HL-60/S4 treated with phorbol 12-myristate 13-acetate at 8.2 ng/mL for 4 days and 3 days (cell line): ENCODE measurements around the gene NFIX.

Experiments
- in situ Hi-C: fragments of 300-500 bp; cut with MboI; formaldehyde crosslinking; loops from 2 replicates; pipeline ENCODE4 v1.15.0; 2022; ENCODE audit warnings: low sequenced_read_pairs

The NFIX gene

GRCh38 chr19:13005861-13006370 is 10.6 kb downstream of the NFIX start:
- in situ Hi-C loops = no loop called here

- in situ Hi-C loops = no loop called here
Measured at GRCh38 chr19:13006431-13007281, 11.4 kb downstream of the NFIX start.

DNA sequence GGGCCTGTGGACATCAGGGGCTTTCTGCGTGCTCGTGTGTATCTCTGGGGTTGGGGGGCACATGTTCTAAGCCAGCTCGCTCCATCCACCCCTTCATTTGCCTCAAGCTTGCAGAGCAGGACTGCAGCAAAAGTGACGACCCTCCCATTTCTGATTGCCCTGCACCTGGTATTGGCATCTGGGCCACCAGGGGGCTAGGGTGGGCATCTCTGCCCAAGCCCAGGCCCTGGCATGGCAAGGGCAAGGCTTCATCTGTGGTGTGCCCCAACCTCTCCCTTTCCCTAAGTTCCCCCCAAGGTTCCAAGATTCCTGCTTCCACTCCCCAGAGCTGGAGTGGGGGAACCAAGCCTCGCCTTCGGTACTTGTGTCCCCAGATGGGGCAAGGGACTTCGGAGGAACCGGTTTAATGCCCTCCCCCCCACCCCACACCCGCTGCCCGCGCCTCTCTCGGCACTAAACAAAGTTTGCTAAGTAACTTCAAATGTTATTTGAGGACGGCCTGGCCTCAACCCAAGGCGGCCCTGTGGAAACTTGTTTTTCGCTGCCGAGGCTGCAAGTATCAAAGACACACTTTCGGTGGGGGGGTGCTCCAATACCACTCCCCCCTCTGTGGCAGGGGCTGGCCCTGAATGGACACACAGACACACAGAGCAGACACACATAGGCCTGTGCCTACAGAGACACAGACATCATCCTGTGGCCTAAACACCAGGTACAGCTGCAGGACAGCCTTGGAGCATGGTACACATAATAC is 12.2 kb downstream of the NFIX start:
- in situ Hi-C loops = no loop called here

GRCh38 chr19:13008926-13009787 is 13.9 kb downstream of the NFIX start:
- in situ Hi-C loops = no loop called here

DNA sequence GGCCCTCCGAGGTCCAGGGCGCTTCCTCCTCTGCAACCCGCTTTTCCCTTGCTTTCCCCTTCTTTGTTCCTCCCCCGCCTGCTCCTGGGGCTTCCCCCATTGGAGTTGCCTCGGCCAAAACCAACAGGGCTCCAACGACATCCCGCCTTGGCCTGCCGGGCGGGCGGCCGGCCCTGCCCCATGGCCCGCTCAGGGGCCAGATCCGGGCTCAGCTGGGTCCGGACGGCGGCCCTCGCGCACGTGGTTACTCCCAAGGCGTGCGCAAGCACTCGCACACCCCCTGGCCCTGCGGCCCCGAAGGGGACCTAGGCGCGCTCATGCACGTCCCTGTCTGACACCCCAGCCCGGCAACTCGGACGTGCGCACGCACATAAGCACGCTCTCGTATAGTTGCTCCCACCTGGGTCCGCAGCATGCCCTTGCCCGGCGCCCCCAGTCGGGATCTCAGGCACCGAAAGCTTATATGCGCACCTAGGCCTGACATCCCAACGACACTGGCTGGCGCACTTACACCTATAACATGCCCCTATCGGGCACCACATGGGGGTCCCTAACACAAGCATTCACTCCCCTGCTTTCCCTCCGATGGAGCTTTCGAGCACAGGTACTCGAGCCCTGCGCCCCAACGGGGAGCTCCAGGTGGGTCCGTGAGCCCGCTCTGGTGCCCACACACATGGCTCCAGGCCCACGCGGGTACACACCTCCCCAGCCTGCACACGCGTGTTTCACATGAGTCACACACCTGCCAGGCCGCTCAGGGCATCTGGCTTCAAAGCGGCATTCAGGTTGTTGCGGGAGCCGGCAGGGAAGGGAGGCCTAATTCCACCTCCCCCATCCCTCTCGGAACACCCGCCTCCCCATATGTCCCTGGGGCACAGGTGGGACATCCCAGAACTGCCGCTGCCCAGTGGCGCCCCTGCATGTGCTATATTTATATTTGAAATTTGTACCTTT is 15.0 kb downstream of the NFIX start:
- in situ Hi-C loops = no loop called here

GRCh38 chr19:13010992-13011652 is 15.8 kb downstream of the NFIX start:
- in situ Hi-C loops = no loop called here

- in situ Hi-C loops = no loop called here
Measured at GRCh38 chr19:13011653-13012389, 16.5 kb downstream of the NFIX start.

DNA sequence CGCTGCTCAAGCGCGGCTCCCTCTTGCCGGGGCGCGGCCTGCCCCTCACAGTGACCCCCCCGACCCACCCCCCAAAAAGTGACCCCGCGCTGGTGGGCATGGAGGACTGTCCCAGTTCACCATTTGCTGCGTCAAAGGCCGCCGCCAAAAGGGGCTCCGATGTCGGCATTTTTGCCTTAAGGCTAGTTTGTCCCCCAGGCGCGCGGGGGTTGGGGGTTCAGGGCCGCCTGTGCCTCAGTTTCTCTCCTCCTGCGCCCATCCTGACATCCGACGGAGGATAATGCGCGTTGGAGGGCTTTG is 17.1 kb downstream of the NFIX start:
- in situ Hi-C loops = no loop called here

DNA sequence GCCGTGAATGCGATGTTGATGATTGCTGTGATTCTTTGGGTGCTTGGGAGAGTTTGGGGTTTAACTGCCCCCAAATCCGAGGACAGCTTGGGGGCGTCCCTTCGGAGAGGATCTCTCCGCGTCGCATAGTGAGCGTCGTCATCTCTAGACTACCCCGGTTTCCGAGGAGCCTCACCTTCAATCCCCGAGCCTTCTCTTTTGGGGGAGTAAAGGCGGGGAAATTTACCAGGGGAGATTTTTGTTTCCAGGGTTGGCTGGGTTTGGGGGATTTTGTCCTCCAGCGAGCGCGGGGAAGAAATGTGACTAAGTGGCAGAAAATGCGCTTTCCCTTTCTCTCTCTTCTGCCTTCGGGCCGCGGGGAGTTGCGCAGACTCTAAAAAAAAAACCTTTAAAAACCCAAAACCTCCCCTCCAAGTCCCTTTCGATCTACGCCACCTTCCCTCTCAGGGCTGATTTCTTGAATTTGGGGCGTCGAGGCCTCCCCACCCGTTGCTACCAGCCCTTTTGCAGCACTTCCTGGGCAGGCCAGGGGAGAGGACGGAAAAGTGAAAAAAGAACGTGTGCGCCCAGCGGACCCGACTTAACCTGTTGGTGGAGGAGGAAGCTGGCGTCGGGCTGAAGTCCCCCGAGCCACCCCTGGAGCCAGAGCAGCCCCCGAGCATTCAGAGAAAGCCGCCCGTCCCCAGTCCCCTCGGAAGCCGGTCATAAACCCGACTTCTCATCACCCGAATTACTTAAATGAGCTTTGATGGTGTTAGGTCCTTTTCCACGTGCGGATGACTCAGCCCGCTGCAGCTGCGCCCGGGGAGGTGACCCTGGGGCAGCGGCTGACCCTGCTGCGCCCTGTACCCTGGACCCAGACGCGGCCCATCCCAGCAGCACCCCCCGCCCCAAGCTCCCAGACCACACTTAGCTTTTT is 17.7 kb downstream of the NFIX start:
- in situ Hi-C loops = no loop called here

DNA sequence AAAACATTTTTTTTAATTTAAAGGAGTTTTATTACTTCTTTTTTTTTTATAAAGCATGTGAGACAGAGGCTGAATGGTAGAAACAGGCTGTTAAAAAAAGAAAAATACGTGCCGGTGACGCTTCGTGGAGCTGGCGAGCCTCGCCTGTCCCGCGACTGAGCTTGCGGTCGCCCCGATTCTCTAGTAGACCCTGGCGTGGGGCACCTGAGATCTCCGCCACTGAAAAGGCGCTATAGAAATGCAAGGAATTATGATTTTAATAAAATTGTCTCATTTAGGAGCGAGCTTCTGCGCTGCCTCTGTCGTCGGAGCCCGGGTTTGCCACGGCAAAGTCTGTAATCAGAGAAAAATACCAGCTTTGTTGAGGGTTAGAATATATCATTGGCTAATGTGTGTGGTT is 18.4 kb downstream of the NFIX start:
- in situ Hi-C loops = no loop called here

- in situ Hi-C loops = no loop called here
Measured at GRCh38 chr19:13014101-13014920, 19.0 kb downstream of the NFIX start.

DNA sequence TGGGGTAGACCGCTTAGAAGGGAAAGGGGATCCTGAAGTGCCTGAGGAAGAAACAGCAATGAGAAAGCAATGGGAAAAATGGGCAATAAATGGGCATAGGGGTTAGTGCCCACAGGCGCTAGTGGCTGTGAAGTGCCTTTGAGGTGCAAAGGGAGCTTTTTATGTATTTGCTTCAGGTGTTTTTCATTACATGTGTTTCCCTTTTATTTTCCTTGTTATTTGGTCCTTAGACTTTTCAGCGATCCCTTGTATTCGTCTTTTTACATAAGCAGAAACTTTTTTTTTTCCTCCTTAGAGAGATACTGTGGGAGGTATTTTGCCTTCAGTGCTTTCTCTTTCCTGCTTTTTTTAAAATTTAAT is 19.6 kb downstream of the NFIX start:
- in situ Hi-C loops = no loop called here

- in situ Hi-C loops = no loop called here
Measured at GRCh38 chr19:13015361-13016223, 20.3 kb downstream of the NFIX start.

DNA sequence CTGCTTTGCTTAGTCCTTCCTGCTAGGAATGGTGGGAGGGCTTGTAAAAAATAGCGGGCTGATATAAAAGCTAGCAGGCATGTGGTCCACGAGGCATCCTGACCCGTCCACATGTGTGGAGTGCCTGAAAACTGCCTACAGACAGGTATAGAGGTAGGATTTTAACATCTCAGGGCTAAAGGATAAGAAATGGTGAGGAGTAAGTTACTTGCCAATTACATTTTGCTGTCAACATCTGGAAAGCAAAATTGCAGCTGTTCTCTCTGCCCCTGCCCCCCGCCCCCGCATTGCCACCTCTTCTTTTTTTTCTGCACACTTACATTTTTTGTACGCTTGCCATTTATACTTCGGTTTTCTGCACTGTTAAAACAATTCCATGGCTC is 21.0 kb downstream of the NFIX start:
- in situ Hi-C loops = no loop called here

DNA sequence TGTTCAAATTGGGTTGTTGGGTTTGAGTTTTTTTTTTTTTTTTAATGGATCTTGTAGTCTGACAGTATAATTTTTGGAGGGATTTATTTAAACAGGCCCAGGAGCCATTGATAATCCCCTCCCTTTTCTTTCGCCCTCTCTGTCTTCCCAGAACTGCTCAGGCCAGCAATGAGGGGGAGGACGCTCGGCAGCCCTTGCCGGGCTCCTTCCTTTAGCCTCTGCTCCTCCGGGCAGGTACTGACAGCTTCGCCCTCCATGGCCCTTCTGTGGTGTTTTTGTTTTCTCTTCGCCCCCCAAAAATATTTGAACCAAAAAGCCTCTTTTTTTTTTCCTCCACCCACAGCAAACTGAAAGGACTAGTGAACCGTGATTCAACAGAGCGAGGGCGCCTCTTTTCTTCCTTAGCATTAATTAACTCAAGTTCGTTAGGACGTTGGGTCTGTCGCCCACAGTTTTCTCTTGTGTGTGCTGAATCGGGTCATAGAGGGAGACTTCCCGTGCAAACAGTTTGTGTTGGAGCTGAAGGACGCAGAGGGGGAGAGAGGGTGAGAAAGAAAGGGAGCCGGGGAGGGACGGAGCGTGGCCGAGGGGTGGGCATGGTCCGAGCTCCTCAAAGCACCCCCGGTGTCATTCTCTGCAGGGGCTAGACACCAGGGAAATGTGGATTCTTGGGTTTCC is 21.5 kb downstream of the NFIX start:
- in situ Hi-C loops = no loop called here
